Measurements from ENCODE around the gene ADD2. TPM values are rescaled to one million over a fixed set of nuclear protein-coding genes. Genes with fewer than 3 reads are reported as not detected.

ADD2 gene
- total RNA-seq, 4 donors from 2014 or later = 0.40 to 1.9 (median 1.1) TPM

GRCh38 chr2:70684846-70685622, 83.0 kb downstream of the ADD2 start:
- H3K27ac ChIP-seq = no peak overlapping the region
- no peaks in the 10 kb centered on the region for H3K4me1 ChIP-seq
- in situ Hi-C loops (cut with MboI; ENCODE audit: low pct_ligation_motif_present in 1 of 4, low pct_unique_long_range_greater_than_20kb in 1 of 4, low sequenced_read_pairs in 3 of 4) = no loop called here
- H3K27me3 ChIP-seq = no peaks in the 10 kb centered on the region
- no peaks in the 10 kb centered on the region for H3K36me3 ChIP-seq
- intact Hi-C loops (cut with DNase I; ENCODE audit: low total_unique reads) = no loop called here
- 77% methylated on average over 4 of the region's 4 CpGs; no CpG with 5 or more reads in 1 of the 2 donors for WGBS, 2 donors (ENCODE audit: low coverage in 1 of 2)
- DNase-seq = no peak
- no peak overlapping the region for H3K4me3 ChIP-seq
- no peak for TF ChIP-seq POLR2A (IDR thresholded peaks at IDR 0.05)
- no peak for TF ChIP-seq EP300 (IDR thresholded peaks at IDR 0.05; ENCODE audit: low read depth)
- no peak for TF ChIP-seq POLR2AphosphoS5 (IDR thresholded peaks at IDR 0.05)
- no peak for TF ChIP-seq CTCF (IDR thresholded peaks at IDR 0.05)
- H3K9me3 ChIP-seq = no peaks in the 10 kb centered on the region

GRCh38 chr2:70683455-70683854, 84.5 kb downstream of the ADD2 start:
- Histone ChIP-seq H3K27ac (no peak overlapping the region), H3K4me3 (no peak overlapping the region), H3K4me1 (no peaks in the 10 kb centered on the region), H3K36me3 (no peaks in the 10 kb centered on the region), H3K9me3 (no peaks in the 10 kb centered on the region), H3K27me3 (no peaks in the 10 kb centered on the region)
- DNase-seq = no peak
- intact Hi-C loops (cut with DNase I; ENCODE audit: low total_unique reads) (no loop called here), in situ Hi-C loops (cut with MboI; ENCODE audit: low pct_ligation_motif_present in 1 of 4, low pct_unique_long_range_greater_than_20kb in 1 of 4, low sequenced_read_pairs in 3 of 4) (no loop called here)
- 98% methylated on average over 6 of the region's 6 CpGs; no CpG with 5 or more reads in 1 of the 2 donors for WGBS, 2 donors (ENCODE audit: low coverage in 1 of 2)
- TF ChIP-seq EP300 (IDR thresholded peaks at IDR 0.05; ENCODE audit: low read depth) = no peak
- TF ChIP-seq CTCF (IDR thresholded peaks at IDR 0.05) = no peak
- TF ChIP-seq POLR2AphosphoS5 (IDR thresholded peaks at IDR 0.05) = no peak
- TF ChIP-seq POLR2A (IDR thresholded peaks at IDR 0.05) = no peak

DNA sequence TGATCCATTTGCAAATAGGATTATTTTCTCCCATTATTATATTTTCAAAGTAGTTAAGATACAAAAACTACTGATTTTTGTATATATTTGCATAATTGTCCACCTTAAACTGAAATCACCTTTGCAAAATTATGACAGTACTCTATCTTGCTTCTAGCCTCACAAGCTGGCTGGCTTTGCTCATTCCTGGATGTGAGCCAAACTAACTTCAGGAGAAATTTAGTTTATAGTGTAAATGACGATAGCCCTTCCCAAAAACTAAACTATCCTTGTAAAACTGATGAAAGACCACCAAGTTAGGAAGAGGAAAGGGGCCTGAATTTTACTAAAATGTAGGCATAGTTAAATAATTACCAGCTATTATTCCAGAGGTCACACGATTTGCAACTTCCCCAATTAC, 87.3 kb downstream of the ADD2 start:
- Histone ChIP-seq H3K27ac (no peak overlapping the region), H3K9me3 (no peaks in the 10 kb centered on the region), H3K4me3 (no peak overlapping the region), H3K4me1 (no peaks in the 10 kb centered on the region), H3K27me3 (no peaks in the 10 kb centered on the region), H3K36me3 (no peaks in the 10 kb centered on the region)
- 50 to 62% methylated on average over 2 of the region's 2 CpGs for WGBS, 2 donors (ENCODE audit: low coverage in 1 of 2)
- in situ Hi-C loops (cut with MboI; ENCODE audit: low pct_ligation_motif_present in 1 of 4, low pct_unique_long_range_greater_than_20kb in 1 of 4, low sequenced_read_pairs in 3 of 4) (no loop called here), intact Hi-C loops (cut with DNase I; ENCODE audit: low total_unique reads) (no loop called here)
- TF ChIP-seq CTCF (IDR thresholded peaks at IDR 0.05) (no peak), POLR2AphosphoS5 (IDR thresholded peaks at IDR 0.05) (no peak), EP300 (IDR thresholded peaks at IDR 0.05; ENCODE audit: low read depth) (no peak), POLR2A (IDR thresholded peaks at IDR 0.05) (no peak)
- DNase-seq = no peak

- in situ Hi-C loops (cut with MboI; ENCODE audit: low pct_ligation_motif_present in 1 of 4, low pct_unique_long_range_greater_than_20kb in 1 of 4, low sequenced_read_pairs in 3 of 4) = no loop called here
- DNase-seq = no peak
Measured at GRCh38 chr2:70679259-70679658, 88.7 kb downstream of the ADD2 start.

More at GRCh38 chr2:70679259-70679658, 88.7 kb downstream of the ADD2 start:
- H3K27me3 ChIP-seq = no peaks in the 10 kb centered on the region
- H3K27ac ChIP-seq = no peak overlapping the region
- WGBS, 2 donors (ENCODE audit: low coverage in 1 of 2) = 44% methylated on average over 1 of the region's 1 CpG; no CpG with 5 or more reads in 1 of the 2 donors
- no peaks in the 10 kb centered on the region for H3K9me3 ChIP-seq
- H3K4me3 ChIP-seq = no peak overlapping the region
- no peaks in the 10 kb centered on the region for H3K4me1 ChIP-seq
- intact Hi-C loops (cut with DNase I; ENCODE audit: low total_unique reads) = no loop called here
- TF ChIP-seq EP300 (IDR thresholded peaks at IDR 0.05; ENCODE audit: low read depth) = no peak
- no peak for TF ChIP-seq CTCF (IDR thresholded peaks at IDR 0.05)
- TF ChIP-seq POLR2A (IDR thresholded peaks at IDR 0.05) = no peak
- TF ChIP-seq POLR2AphosphoS5 (IDR thresholded peaks at IDR 0.05) = no peak
- H3K36me3 ChIP-seq = no peaks in the 10 kb centered on the region

Measured in transverse colon (tissue), 4 donors.